Measurements from ENCODE around the gene RNF11.

DNA sequence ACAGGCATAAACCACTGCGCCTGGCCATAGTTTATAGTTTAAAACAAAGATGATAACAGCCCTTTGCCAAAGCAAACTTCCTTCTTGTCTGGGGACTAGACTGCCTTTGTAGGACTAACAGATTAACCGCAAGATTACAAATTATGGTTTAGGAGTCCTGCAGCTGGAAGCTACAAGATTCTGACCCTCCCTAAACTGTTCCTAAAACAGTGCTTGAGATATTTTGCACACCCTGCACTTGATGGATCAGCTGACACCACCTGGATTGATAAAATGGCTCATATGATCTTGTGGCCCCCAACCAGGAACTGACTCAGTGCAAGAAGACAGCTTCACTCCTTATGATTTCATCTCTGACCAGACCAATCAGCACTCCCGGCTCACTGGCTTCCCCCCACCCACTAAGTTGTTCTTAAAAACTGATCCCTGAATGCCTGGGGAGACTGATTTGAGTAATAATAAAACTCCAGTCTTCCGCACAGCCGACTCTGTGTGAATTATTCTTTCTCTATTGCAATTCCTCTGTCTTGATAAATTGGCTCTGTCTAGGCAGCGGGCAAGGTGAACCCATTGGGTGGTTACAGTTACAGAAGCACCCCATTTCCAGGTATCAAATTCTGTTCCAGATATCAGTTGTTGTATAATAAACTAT, 13.8 kb upstream of the RNF11 start:
- TF ChIP-seq CTCF (optimal IDR thresholded peaks at IDR 0.05 in 1 of 3, IDR thresholded peaks at IDR 0.05 in 1 of 3, conservative IDR thresholded peaks at IDR 0.05 in 1 of 3; ENCODE audit: extremely low read depth in 1 of 3, insufficient read depth in 2 of 3, low read length in 3 of 3) (no peak), EZH2 (IDR thresholded peaks at IDR 0.05; ENCODE audit: low read length) (no peak)
